Activated naive CD4-positive, alpha-beta T cell treated with Interleukin-2 at 50 U/mL for 16 hours (primary cell): ENCODE results near the gene UBL4B.
"Not testable (repeated sequence)": the region's sequence is repeated elsewhere in the genome, so short reads cannot be mapped to it uniquely, and the experiment has no call there.

Source experiments
- DNase-seq: peaks from one replicate; pipeline ENCODE4 v3.0.0-alpha.2; 2020

UBL4B gene

DNA sequence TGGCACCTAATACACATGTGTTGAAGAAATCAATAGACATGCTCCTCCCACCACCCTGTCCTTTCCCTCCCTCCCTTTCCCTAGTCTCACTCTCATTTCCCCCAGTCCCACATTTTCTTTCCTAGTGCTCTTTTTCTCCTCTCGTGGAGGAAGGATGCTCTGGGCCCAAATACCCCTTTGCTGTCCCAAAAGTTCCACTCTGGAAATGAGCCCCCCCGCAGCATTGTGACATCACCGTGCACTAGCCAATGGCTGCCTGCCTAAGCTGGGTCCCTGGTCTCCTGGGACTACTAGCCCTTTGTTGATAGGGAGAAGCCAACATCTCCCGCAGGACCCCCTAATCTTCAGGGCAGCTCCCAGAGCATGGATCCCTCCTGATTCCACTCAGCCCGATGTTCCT, at the start of gene UBL4B:
TSS of gene UBL4B (plus strand) at position 301 of the 400 bp plus-strand sequence. CDS start at position 393, 92 bp downstream.
- DNase-seq = no peak

DNA sequence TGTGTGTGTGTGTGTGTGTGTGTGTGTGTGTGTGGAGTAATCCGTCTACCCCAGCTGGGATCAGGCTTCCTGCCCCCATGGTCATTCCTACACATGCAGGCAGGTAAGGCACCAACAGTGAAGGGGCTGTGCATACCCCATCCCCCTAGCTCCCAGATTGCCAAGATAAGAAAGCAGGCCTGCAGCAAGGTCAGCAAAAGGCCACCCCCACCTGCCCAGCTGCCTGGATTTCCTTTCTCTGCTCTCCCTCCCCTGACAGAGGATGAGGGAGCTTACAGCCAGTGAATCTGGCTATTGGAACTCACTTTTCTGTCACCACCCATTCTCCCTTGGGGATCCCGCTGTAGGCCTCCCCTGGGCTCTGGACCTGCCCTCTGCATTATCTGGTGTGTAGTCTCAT, 49.6 kb upstream of the UBL4B start:
- DNase-seq = no peak

DNA sequence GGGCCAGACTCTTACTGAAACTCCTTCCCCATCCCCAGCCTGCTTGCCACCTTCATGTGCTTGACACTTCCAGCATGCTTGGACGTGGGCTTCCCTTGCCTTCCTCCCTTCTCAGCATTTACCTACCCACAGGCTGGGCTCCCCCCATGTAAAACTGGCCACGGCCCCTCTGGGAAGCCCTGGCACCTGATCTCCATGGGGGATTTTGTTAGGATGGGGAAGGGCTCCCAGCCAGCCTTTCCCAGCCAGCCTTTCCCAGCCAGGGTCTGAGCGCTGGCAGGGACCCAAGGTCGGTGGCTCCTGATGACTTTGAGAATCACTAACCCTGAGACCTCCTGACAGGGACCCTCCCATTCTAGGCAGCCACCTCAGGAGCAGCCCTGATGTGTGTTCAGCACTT, 48.5 kb upstream of the UBL4B start:
- DNase-seq = no peak

DNA sequence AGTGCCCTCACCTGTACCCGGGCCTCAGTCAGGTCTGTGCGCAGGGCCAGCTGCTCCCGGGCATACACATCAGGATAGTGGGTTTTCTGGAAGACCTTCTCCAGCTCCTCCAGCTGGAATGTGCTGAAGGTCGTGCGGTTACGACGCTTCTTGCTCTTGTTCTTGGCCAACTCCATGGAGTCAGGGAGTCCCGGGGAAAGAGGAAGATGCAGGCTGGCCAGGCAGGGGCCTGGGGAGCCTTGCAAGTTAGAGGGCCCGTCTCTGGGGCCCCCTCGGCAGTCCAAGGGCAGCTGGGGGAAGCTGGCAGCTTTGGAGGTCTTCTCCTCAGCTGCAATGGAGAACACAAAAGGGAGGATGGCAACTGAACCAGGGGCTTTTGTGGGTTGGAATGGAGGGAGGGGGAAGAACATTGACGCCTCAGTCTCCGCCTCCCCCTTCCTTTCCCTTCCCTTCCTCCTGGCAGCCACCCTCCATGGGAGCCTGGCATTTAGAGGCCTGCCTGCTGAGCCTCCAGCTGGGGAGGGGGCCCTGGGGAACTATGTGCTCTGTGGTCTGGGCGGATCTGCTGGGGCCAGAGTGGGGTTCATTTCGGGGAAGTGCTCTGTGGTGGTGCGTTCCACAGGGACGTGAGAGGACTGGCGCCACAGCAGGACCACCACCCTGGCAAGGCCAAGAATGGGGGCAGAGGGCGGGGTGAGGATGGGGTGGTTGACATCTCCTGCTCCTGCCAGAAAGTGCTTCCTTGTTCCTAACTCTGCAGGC, 47.5 kb upstream of the UBL4B start:
- no peak for DNase-seq

DNA sequence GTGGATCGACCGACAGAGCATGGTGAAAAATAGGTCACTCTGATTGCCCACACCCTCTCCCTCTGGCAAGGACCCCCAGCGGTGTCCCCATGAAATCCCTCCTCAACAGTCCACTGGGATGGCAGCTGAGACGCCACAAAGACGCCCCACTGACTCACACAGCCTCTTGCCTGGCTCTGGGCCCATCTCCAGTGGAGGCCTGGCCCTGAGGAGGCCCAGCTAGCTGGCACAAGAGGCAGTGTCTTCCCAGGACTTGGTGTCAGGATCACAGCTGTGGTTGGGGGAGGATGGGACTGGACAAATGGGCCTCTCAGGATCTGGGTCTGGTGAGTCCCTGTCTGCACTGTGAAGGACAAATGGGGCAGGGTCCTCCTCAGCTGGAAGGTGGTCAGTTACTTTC, 46.4 kb upstream of the UBL4B start:
- DNase-seq = no peak

DNA sequence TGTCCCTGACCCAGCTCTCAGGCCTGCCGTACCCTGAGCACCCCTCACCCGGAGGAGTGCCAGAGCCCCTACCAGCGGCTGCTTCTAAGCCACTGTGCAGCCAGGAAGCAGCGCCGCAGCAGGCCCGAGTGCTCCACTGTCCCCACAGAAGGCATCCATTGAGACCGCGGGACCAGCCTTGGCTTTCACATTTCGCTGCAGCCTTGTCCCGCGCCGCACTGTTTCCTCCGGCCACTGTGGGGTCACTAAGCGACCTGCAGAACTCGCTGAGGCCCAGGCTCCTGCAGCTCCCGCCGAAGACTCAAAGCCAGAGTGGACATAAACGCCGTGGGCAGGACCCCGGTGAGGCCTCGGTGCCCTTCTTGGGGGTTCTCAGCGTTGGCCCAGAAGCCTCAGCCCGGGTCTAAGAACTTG, 44.8 kb upstream of the UBL4B start:
- no peak for DNase-seq

DNA sequence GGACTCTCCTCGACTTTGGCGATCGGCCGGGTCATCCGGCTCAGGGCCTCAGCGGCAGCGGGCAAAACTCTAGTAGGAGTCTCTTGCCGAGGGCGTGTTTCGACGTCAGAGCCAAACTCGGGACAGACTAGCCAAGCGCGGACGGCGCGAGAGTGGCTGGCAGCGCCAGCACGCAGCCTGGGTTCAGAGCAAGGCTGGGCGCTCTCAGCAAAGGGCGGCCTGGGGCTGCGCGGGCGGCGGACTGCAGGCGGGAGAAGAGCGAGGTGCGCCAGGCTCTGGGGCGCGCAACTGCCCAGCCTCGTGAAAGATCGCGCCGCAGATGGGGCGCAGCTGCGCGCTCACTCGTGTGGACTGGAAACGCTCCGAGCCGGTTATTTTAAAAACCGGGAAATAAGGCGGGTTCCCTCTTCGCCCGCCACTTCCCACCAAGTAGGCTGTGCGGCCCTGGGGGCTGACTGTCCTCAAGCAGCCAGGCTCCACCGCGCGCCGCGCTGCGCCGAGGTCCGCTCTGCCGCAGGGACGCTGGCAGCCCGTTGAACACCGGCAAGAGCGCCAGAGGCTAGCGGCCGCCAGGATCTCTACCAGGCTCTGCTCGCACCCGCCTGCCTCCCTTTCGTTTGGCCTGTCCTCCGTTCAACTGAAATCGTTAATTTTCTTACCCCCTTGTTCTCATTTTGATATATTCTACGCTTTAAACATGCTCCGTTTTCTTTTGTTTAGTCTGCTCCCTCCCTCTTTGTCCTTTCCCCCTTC, 44.2 kb upstream of the UBL4B start:
- DNase-seq = no peak

- no peak for DNase-seq
Measured at GRCh38 chr1:110068646-110069403, 43.4 kb upstream of the UBL4B start.

- DNase-seq = no peak
Measured at GRCh38 chr1:110069404-110070281, 42.6 kb upstream of the UBL4B start.

DNA sequence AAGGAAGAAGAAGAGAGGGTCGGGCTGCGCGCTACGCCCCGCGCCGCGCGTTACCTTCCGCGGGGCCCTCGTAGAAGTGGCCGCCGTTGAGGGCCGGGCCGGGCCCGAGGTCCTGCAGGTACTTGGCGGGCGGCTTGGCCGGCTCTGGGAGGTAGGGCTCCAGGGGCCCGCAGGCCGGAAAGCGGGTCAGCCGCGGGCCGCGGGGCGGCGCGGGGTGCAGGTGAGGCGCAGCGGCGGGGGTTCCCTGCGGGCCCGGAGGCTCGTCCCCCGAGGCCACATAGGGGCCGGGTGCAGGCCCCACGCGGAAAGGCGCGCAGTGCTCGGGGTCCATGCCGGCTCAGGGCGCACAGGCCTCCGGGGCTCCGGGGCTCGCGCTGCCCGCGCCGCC, 42.0 kb upstream of the UBL4B start:
- no peak for DNase-seq

DNA sequence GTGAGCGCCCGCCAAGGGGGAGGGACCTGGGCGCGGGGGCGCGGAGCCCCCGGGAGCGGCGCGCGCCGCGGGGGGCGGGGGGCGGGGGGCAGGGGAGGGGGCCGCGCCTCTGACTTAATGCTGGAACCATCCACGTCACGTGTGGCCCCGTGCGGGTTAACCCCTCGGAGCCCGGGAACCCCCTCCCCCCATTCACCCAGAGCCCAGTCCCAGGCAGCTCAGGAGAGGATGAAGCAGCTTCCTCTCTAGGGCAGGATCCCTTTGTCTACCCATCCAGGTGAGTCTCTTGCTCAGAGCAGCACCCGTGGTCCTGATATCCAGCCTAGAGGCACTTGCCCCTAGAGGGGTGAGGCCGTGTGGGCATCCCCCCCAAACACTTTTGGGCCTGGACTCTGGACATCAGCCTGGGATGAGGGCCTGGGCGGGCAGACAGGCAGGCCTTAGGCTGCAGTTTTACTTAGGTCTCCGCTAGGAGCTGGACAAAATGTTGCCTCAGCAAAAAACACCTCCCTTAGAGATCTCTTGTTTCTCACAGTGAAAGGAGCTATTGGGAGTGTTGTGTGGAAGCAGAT, 41.5 kb upstream of the UBL4B start, which contains the start of gene ALX3:
TSS of gene ALX3 (minus strand) at position 2 of the 572 bp plus-strand sequence. CDS start 60 bp downstream, outside the sequence.
- DNase-seq = no peak

GRCh38 chr1:110074166-110074565, 38.1 kb upstream of the UBL4B start:
- no peak for DNase-seq

- no peak for DNase-seq
Measured at GRCh38 chr1:110076789-110077500, 35.3 kb upstream of the UBL4B start.

DNA sequence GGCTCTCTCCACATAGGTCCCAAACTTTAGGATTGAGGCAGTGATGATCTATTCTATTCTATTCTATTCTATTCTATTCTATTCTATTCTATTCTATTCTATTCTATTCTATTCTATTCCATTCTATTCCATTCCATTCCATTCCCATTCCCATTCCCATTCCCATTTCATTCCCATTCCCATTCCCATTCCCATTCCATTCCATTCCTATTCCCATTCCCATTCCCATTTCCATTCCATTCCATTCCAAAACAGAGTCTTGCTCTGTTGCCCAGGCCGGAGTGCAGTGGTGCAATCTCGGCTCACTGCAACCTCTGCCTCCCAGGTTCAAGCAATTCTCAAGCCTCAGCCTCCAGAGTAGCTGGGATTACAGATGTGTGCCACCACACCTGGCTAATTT, 32.2 kb upstream of the UBL4B start:
- not testable (repeated sequence) for DNase-seq

DNA sequence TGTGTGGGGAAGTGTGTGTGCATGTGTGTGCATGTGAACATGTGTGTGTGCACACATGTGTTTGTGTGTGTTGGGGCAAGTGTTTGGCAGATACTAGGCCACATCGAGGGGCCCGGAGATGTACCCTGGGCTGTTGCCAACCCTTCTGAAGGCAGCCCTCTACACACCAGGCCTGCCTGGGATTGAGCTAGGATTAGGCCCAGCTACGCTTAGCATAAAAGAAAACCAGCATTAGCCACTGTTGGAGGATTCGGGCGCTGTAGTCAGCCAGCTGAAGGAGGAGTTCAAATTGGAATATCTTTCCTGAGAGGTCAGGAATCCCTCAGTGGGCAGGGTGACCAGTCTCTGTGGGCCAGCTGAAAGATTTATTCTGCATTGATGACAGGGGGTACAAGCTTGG, 31.2 kb upstream of the UBL4B start:
- no peak for DNase-seq

GRCh38 chr1:110082477-110082876, 29.8 kb upstream of the UBL4B start:
- no peak for DNase-seq

DNA sequence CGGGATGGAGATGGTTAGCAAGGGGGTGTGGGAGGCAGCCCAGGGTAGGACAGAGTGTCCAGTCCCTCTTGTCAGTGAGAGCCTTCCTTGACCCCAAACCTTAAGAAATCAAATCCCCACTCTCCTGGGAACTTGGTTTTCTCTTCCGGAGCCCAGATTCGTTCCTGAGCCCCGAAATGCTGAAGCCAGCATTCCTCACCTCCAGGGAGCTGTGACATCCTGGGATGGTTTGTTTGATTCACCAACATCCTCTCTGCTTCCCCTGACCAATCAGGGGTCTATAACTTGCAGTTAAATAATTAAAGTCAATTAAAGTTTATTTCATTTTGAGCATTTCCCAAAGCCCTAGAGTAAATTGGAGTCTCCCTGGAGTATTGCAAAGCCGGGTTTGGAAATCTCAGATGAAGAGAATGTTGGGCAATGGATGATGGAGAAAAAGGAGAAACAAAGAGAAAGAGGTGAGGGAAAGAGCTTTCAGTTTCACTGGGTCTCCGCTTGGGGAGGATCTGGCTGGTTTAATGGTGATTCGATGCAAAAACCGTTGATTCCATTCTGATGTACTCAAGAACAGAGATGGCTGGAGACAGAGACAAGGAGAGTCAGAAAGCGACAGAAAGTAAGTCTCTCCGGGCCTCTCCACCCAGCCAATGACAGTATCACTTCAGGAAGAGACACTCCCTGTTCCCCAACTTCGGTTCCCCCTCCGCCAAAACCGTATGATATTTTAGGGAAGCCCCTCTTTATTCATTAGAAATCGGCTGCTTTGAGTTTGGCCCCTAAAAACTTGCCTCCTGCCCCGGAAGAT, 29.0 kb upstream of the UBL4B start:
- DNase-seq = no peak

GRCh38 chr1:110083866-110084226, 28.4 kb upstream of the UBL4B start:
- no peak for DNase-seq

- DNase-seq = peak; percentile 45
Measured at GRCh38 chr1:110084227-110085078, 27.8 kb upstream of the UBL4B start.

DNA sequence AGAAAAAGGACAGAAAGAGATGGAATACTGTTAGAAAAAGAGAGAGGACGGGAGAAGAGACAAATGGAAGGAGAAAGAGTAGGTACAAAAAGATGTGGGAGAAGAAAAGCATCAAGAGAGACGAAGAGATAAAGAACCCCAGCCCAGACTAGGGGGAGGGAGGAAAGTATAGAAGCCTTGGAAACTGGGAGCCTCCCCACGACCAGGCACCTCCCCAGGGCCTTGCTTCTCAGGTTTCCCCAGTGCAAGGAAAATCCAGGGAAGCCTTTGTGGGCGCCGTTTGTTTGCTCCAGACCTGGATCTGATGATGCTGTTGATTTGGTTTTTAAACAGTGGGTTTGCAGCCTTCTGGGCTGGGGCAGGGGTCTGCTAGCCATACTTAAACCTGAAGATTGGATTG, 26.6 kb upstream of the UBL4B start:
- DNase-seq = no peak
